Heart left ventricle (tissue), 13 donors: ENCODE measurements around the gene KCND3.

ENCODE experiments used
- CTCF ChIP-seq, 12 donors: fragments of 200-600 bp; sonication (generic) in 4 of 12; IDR thresholded peaks; one replicate each; pipeline versions ENCODE4 v1.5.0 to v1.8.0; 2018 to 2022; ENCODE audit warnings: antibody characterized with exemption in 12 of 12, mild to moderate bottlenecking in 5 of 12
- POLR2A ChIP-seq, 2 donors: fragments of 450-650 bp; IDR thresholded peaks; one replicate each; pipeline ENCODE4 v1.6.1; 2017; ENCODE audit warnings: antibody characterized with exemption in 2 of 2, mild to moderate bottlenecking in 2 of 2, moderate library complexity in 2 of 2
- donor health status: ischemic (EF 13 %, LVEDD 7.1; RV severe dilation, severe dysfunction).
- donor health status: DM: no; HTN: yes; CAD: no.
- donor health status: DM: no; HTN: no; CAD: no.
- donor health status: ischemic (EF 25% LVEDD 6.9; RV normal size, moderate dysfunction).
- donor health status: ischemic (EF 25% LVEDD 5.7; RV mildly dilated, moderate dysfunction).
- donor health status: ischemic (EF 35%, LVEDD 5.7; RV mildly dilated, moderate dysfunction).
- donor health status: nonischemic (EF 11% LVEDD 7.7; RV severe dilation, severe dysfunction).
- donor health status: DM: yes; HTN: yes; CAD: no.
- donor health status: PGD.
- donor health status: ischemic (EF 29% LVEDD 5.4; RV normal size, mild dysfunction).
- donor health status: nonischemic (EF 23%, LVEDD 6.1; RV moderate dilation, normal function).

GRCh38 chr1:111732718-111733117 lies 256.8 kb downstream of the KCND3 start:
- TF ChIP-seq CTCF (IDR thresholded peaks at IDR 0.05) (no peak), POLR2A (IDR thresholded peaks at IDR 0.05) (no peak)
